DND-41 (cell line): ENCODE measurements around the gene FHAD1.

Source experiments
- ATAC-seq: fragments of 200-7000 bp; cut with Tn5 transposase; 3 replicates; pipeline ENCODE4 v1.9.1; 2021; ENCODE audit warnings: low read depth; ENCODE audit not compliant: insufficient read depth
- DNase-seq: peaks from one replicate; pipeline ENCODE4 v3.0.0-alpha.2; 2020
- H2AFZ ChIP-seq: 2 replicates; pipeline ENCODE4 v1.6.0; 2012; ENCODE audit warnings: low read depth, low read length
- H3K27ac ChIP-seq: 2 replicates; pipeline ENCODE4 v1.5.1; 2012; ENCODE audit warnings: low read length, inconsistent platforms
- H3K27me3 ChIP-seq: fragments of 200-600 bp; sonication (generic); 2 replicates; pipeline ENCODE4 v1.6.0; 2012; ENCODE audit warnings: low read length, mild to moderate bottlenecking, inconsistent platforms; ENCODE audit not compliant: insufficient read depth, poor library complexity
- H3K36me3 ChIP-seq: 2 replicates; pipeline ENCODE4 v1.5.1; 2012; ENCODE audit warnings: low read length, inconsistent platforms; ENCODE audit not compliant: insufficient read depth
- H3K4me1 ChIP-seq: 2 replicates; pipeline ENCODE4 v1.5.1; 2012; ENCODE audit warnings: mild to moderate bottlenecking, low read length; ENCODE audit not compliant: insufficient read depth
- H3K4me2 ChIP-seq: 2 replicates; pipeline ENCODE4 v1.6.0; 2012; ENCODE audit warnings: mild to moderate bottlenecking, moderate library complexity, low read length, inconsistent platforms; ENCODE audit not compliant: insufficient read depth
- H3K4me3 ChIP-seq, 2 experiments: fragments of 200-600 bp in 1 of 2; shearing (Covaris generic) in 1 of 2; 2 replicates each; pipeline ENCODE4 v1.5.1; 2012 to 2016; ENCODE audit warnings: inconsistent platforms in 2 of 2, low read length in 2 of 2, mild to moderate bottlenecking in 2 of 2, low read depth in 1 of 2, moderate library complexity in 1 of 2
- H3K79me2 ChIP-seq: 2 replicates; pipeline ENCODE4 v1.6.0; 2012; ENCODE audit warnings: low read length, inconsistent platforms; ENCODE audit not compliant: insufficient read depth
- H3K9ac ChIP-seq: 2 replicates; pipeline ENCODE4 v1.6.0; 2012; ENCODE audit warnings: low read depth, mild to moderate bottlenecking, inconsistent platforms, low read length, moderate library complexity
- H3K9me3 ChIP-seq: 2 replicates; pipeline ENCODE4 v1.5.1; 2012; ENCODE audit warnings: low read length, moderate library complexity, mild to moderate bottlenecking, inconsistent platforms; ENCODE audit not compliant: insufficient read depth, severe bottlenecking
- H4K20me1 ChIP-seq: 2 replicates; pipeline ENCODE4 v1.6.0; 2012; ENCODE audit warnings: low read length; ENCODE audit not compliant: insufficient read depth
- CTCF ChIP-seq: IDR thresholded peaks from 2 replicates; pipeline ENCODE4 v1.5.1; 2012; ENCODE audit warnings: borderline replicate concordance, low read length, moderate library complexity, mild to moderate bottlenecking; ENCODE audit not compliant: poor library complexity, severe bottlenecking; ENCODE audit errors: extremely low read depth
- EZH2 ChIP-seq: IDR thresholded peaks from 3 replicates; pipeline ENCODE4 v1.6.1; 2012; ENCODE audit warnings: borderline replicate concordance, low read depth, mild to moderate bottlenecking, moderate library complexity, low read length, inconsistent platforms; ENCODE audit not compliant: severe bottlenecking

The FHAD1 gene

GRCh38 chr1:15343729-15344128, 96.7 kb downstream of the FHAD1 start:
- no peak for ATAC-seq
- Histone ChIP-seq H3K9ac (no peak overlapping the region), H3K4me3 (no peak overlapping the region), H3K27ac (no peak overlapping the region), H3K79me2 (no peaks in the 10 kb centered on the region), H3K9me3 (no peaks in the 10 kb centered on the region), H3K36me3 (no peaks in the 10 kb centered on the region), H2AFZ (no peak overlapping the region), H3K4me2 (no peak overlapping the region), H3K4me1 (no peaks in the 10 kb centered on the region), H3K27me3 (peaks cover 32% of the 10 kb centered on the region), H4K20me1 (no peaks in the 10 kb centered on the region)
- DNase-seq: no peak
- TF ChIP-seq EZH2 (no peak), CTCF (no peak)

GRCh38 chr1:15344380-15344779, 97.4 kb downstream of the FHAD1 start:
- no peak overlapping the region for H3K4me3 ChIP-seq
- ATAC-seq (no peak), DNase-seq (no peak)
- H3K79me2 ChIP-seq: no peaks in the 10 kb centered on the region
- H3K27me3 ChIP-seq: peaks cover 32% of the 10 kb centered on the region
- H3K4me1 ChIP-seq: no peaks in the 10 kb centered on the region
- no peak for TF ChIP-seq CTCF
- no peak for TF ChIP-seq EZH2
- no peak overlapping the region for H3K9ac ChIP-seq
- no peaks in the 10 kb centered on the region for H4K20me1 ChIP-seq
- H3K4me2 ChIP-seq: no peak overlapping the region
- H3K36me3 ChIP-seq: no peaks in the 10 kb centered on the region
- H2AFZ ChIP-seq: no peak overlapping the region
- no peak overlapping the region for H3K27ac ChIP-seq
- H3K9me3 ChIP-seq: no peaks in the 10 kb centered on the region

- Histone ChIP-seq H3K27ac (no peak overlapping the region), H3K9ac (no peak overlapping the region), H3K79me2 (no peaks in the 10 kb centered on the region), H3K27me3 (peaks cover 32% of the 10 kb centered on the region), H3K9me3 (no peaks in the 10 kb centered on the region), H3K4me3 (no peak overlapping the region), H4K20me1 (no peaks in the 10 kb centered on the region), H3K36me3 (no peaks in the 10 kb centered on the region), H3K4me1 (no peaks in the 10 kb centered on the region), H2AFZ (no peak overlapping the region), H3K4me2 (no peak overlapping the region)
- ATAC-seq (no peak), DNase-seq (no peak)
- no peak for TF ChIP-seq CTCF
- TF ChIP-seq EZH2: no peak
Measured at GRCh38 chr1:15344800-15345704, 98.0 kb downstream of the FHAD1 start.
